Fibroblast of upper back skin (primary cell): ENCODE data around the gene SERPINA9.
A peak's percentile ranks its signal among the peaks of the same experiment; 100 is the strongest.

Experiments
- DNase-seq: peaks from one replicate; pipeline ENCODE4 v3.0.0-alpha.2; 2013

SERPINA9 gene

DNA sequence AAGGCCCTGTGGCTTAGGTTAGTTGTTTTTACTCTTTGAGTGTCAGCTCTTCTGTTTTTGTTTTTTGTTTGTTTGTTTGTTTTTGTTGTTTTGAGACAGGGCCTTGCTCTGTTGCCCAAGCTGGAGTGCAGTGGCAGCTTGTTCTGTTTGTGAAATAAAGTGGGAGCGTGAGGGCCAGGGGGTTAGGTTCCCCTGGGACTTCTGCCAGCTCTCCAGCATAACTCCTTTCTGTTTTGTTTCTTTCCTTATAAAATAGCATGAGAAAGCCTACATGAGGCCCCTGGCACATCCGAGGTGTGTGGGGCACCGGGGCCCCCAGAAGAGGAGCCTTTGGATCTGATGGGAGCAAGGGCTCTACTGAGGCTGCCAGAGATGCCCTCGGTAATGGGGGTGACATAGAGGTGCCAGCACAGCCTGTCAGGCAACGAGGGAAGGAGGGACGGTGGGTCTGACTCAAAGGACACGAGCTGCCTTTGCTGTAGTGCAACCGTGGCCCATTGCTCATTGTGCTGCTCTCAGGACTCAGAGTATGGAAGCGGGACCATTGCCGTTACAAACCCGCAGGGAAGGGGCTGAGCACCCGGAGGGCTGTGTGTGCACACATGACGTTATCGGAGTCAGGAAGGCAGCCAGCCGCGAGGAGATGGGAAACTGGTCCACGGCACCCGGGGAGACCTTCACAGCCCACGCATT is 14.3 kb downstream of the SERPINA9 start:
- DNase-seq: no peak

GRCh38 chr14:94460631-94461416 is 15.2 kb downstream of the SERPINA9 start:
- DNase-seq: no peak

DNA sequence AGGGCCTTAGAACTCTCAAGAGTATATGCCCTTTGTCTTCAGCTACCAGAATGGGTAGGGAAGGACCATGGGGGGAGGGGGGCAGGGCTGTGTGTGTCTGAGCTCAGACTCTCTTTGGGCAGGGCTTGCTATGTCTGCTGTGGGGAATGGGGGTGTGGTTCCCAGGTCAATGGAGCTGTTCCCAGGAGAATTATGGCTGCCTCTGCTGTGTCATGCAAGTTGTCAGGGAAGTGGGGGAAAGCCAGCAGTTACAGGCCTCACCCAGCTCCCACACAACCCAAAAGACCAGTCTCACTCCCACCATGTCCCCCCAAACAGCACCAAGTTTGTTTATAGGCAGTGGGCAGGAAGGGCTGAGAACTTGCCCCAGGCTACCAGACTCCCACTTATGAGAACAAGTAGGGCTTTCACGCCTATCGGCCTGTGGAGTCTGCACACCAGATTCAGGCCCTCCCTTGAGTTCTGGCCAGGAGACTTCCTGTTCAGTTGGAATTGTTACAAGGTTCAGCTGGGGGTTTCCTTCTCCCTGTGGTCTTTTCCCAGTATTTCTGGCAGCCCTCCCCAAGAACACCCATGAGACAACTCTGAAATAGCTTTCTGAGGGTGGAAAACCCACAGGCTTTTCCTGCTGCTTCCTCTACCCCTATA is 17.3 kb downstream of the SERPINA9 start:
- DNase-seq: peak; percentile 26

- no peak for DNase-seq
Measured at GRCh38 chr14:94458096-94458495, 17.9 kb downstream of the SERPINA9 start.

GRCh38 chr14:94455928-94456327 is 20.1 kb downstream of the SERPINA9 start:
- DNase-seq: no peak

- DNase-seq: no peak
Measured at GRCh38 chr14:94451826-94452225, 24.2 kb downstream of the SERPINA9 start.

DNA sequence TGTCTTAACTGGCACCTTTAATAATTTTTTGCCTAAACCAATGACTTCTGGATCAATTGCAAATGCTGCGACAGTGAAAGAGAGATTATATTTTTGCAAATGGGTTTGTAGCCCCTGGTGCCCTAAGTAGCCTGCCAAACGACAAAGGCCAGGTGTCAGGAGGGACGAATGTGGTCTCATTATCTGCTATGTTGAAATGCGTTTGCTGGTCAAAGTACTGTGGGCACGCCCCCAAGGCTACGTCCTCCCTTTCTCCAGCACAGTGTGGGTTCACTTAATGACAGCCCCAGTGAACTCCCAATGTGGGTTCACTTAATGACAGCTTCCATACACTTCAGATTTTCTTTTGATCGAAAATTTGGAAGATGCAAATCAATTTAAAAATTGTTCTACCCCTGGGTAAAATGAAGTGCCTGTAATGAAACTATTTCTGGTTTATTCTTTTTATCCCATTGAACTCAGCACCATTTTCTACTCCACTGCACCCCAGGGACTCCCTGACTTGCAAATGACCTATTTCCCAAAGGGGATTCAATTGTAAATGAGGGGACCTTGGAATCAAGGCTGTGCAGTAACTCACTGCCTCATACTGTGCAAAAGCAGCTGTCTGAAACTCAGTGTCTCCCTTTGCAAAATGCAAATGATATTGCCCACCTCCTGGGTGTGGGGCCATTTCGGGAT is 24.8 kb downstream of the SERPINA9 start:
- DNase-seq: no peak

- no peak for DNase-seq
Measured at GRCh38 chr14:94450722-94451090, 25.3 kb downstream of the SERPINA9 start.

GRCh38 chr14:94449930-94450329 is 26.1 kb downstream of the SERPINA9 start:
- no peak for DNase-seq

DNA sequence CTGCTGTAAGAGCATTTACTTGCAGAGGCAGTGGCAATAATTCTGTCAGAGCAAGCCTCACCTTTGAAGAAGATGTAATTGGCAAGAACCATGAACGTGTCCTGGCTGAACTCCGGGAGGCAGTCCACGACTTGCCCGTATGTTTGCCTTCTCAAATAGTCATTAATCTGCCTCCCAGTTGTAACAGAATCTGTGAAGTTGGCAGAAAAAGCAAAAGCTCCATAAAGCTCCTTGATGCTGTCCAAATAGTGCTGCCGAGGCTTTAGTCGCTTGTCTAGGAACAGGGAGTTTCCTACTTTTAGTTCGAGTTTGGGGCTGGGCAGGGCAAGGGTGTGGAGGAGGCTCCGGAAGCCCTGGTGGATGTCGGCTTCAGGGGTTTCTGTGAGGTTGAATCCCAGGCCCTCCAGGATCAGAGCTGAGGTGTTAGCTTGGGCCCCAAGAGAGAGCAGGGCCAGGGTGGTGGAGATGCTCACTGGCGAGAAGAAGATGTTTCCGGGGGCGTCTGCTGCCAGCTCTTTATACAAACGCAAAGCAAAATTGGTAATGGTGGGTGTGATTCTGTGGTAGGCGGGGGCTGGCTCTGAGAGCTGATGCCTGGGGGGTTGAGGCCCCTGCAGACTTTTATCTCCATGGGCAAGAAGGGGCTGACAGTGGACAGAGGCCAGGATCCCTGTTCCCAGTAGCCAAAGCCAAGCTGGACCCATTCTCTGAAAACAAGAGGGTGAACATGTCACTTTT is 27.8 kb downstream of the SERPINA9 start:
- DNase-seq: no peak

DNA sequence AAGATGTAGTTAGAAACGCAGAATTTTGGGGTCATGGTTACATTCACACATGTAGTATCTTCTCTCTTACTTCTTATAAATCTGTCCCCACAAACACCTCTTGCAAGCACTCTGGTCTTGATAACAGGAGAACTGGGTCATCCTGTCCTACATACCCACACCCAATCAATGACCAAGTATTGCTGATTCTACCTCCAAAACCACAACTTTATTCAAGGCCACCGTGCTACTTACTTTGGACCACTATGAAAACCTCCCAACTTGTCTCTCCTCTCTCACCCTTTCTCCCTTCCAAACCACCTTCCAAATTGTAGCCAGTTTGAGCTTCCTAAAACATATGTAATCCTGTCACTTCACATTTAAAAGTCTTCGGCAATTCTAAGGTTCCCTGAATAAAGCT is 28.8 kb downstream of the SERPINA9 start:
- no peak for DNase-seq

DNA sequence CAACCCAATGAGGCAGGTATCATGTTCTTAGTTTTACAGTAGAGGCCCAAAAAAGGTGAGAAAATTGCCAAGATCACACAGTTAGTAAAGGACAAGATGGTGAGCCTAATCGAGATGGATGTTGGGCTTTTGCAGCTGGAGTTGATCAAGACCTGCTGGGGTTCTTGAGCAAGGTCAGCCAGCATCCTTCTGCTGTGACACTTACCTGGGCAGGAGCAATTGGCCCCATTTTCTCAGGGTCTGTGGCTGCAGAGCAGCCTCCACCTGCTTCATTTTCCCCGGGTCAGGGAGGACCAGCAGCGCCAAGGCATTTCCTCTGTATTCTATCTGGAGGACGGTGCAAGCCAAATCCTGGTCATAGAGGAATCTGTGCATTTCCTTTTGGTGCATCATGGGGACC is 29.9 kb downstream of the SERPINA9 start:
- DNase-seq: no peak

DNA sequence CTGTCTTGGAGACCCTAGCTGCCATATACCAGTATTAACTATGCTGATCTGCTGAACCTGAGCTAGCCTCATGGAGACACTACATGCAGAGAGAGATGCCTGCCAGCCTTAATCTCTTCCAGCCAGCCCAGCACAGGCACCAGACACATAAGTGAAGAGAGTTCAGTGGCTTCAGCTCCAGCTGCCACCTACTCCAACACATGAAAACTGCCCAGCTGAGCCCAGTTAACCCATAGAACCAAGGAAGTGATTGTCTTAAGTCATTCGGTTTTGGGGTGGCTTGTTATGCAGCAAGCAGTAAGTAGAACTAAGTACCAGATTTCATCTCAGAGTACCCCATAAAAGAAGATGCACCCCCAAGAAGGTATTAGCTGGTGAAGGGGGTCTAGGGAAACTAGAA is 31.0 kb downstream of the SERPINA9 start:
- DNase-seq: no peak

GRCh38 chr14:94441531-94442205 is 34.3 kb downstream of the SERPINA9 start:
- DNase-seq: no peak

- no peak for DNase-seq
Measured at GRCh38 chr14:94441130-94441529, 34.9 kb downstream of the SERPINA9 start.

DNA sequence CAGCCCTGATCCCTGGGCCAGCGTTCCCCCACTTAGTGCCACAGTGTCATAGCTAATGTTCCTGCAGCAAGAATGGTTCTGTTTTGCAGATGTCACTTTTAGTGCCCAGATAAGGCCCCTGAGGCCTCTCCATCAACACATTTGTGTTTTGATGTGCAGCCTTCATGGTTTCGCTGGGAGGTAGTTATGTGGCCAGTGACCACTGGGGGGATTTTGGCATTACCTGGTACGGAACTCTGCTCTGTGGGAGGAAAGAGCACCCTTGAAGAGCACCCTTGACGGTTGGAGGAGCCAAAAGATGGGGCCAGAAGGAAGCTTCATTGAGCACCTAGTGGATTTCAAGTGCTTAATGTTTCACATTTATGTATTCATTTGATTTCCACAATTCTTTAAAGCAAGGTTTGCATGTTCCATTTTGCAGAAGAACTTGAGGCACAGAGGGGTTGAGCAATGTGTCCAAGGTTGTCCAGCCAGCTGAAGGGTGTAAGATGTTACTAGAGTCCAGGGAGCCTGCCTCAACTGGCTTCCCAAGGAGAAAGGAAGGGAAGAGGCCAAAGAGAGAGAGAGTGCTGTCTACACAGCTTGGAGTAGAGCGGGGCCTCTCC is 36.4 kb downstream of the SERPINA9 start:
- DNase-seq: no peak

DNA sequence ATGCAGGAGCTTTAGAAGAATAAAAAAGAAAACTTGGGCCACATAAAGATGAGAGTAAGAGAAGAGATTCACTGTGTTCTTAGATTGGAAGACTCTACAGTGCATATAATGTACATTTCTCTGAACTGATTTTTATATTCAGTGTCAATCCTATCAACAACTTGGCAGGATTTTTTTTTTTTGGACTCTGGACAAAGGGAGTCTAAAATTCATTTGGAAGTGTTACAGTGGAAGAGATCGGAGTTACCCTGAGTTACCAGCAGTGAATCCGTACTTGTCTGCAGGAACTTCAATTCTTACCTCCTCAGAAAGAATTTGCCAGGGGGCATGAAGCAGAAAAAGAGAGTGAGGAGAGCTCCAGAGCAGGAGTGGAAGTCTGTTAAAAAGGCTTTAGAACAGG is 47.4 kb downstream of the SERPINA9 start:
- no peak for DNase-seq

DNA sequence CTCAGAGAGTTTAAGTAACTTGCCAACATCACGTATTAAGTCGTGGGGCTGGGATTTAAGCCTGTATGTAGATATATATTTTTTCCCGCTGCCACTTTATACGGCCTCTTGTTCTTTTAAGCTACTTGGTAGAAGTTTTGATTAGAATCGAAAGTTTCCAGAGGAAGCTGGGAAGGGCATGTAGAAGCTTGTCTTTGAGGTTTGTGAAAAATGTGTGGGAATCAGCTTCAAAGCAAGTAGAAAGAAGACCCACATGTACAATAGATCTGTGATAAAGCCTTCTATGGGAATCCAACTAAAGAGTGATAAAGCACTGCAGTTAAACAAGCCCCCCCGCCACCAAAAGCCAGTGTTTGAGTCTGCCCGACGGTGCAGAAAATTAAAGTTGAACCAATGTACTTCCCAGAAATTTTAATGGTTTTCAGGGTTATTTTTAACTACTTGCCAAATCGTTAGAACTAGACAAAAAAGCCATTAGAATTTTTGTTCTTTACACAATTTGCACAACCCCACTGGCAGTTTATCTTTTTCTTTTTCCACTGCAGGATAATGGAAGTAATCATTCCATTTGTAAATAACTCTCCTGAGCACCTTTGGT is 48.9 kb downstream of the SERPINA9 start:
- DNase-seq: no peak

DNA sequence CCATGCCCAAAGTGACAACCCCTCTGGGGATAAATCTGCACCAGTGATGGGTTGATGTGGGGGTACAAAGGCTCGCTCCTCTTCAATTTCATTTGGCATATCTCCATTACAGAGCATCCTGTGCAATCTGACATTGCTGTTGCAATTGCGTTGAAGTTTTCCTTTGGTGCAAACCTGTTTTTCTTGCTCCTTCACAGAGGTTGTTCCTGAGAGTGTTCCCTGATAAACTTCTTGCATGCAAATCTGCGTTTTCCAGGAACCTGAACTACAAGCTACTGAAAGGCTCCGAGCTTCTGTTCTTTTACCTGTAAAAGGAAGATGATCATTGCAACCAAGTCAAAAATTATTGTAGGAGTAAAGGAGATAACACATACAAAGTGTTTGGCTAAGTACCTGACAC is 49.5 kb downstream of the SERPINA9 start:
- DNase-seq: no peak

DNA sequence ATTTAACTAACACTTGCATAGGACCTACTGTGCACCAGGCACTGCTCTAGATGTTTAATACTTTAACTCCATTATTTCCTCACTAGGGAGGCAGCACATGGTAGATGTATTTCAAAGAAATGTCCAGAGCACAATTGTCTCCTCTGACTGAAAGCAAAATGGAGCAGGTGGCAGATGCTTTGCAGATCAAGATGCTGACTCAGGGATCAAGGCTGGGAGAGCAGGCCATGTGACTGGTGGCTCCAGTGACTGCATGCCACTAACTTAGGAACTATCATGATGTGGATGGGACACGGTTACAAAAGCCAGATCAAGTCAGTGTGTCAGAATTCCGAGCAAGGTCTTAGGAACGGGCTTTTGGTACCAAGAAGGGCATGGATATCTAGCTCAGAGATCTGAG is 51.6 kb downstream of the SERPINA9 start:
- no peak for DNase-seq

- DNase-seq: peak; percentile 60
Measured at GRCh38 chr14:94423453-94424056, 52.4 kb downstream of the SERPINA9 start.
